ENCODE data around the gene TTC21A. TPM values are rescaled to one million over a fixed set of nuclear protein-coding genes. Genes with fewer than 3 reads are reported as not detected.

TTC21A gene
- total RNA-seq, 1 donor from 2014 or later = 0.55 TPM

DNA sequence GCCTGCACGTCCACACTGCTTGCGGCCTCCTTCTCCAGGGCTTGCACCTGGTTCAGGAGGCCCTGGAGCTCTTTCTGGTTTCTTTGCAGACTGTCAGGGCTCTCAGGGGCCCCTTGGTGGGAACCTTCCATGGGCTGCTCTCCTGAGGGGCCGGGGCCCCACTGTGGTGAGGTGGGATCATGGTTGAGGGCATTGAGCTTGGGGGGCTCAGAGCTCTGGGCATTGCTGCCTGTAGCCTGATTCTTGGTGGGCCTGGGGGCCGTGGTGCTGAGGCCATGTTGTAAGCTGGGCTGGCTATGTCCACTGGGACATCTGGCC is 77.4 kb downstream of the TTC21A start:
- Mint-ChIP-seq H3K4me3 (ENCODE audit: low read depth) (no peak overlapping the region), H3K4me1 (ENCODE audit: low read depth) (peaks cover 16% of the 10 kb centered on the region), H3K9me3 (no peaks in the 10 kb centered on the region), H3K27me3 (ENCODE audit: low read depth) (no peaks in the 10 kb centered on the region), H3K27ac (no peak overlapping the region), H3K36me3 (ENCODE audit: low read depth) (no peaks in the 10 kb centered on the region)
- DNase-seq (ENCODE audit: low spot score) = no peak
- intact Hi-C loops (cut with micrococcal nuclease) = loop anchor here (5.0 to 10.0 kb wide), 2 partner anchors 50 to 197 kb away; partner anchors contain the start of gene SLC25A38

DNA sequence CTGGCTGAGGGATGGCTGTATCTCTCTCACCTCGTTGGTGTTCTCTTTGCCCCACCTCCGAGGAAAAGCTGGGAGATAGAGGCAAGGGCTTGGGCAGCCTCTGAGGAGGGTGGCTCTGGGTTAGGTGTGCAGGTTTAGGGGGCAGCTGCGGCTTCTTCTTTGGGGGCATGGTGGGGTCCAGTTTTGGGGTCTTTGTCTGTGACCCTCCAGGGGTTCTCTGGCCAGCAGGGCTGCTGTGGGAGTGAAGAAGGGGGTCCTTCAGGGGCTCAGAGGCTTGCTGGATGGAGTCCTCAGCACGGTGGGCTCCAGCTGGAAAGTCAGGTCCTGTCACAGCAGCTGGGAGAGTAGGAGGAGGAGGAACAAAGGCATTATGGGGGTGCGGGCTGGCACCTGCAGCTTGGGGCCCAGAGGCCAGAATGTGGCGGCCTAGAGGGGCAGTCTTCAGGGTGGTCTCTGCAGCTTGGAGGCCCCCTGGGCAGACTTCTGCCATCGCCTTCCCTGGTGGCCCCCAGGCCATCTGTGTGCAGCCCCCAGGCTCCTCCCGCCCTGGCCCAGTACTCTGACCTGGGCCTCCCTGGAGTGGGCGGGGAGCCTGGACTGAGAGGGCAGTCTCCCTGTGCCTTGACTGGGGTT is 78.0 kb downstream of the TTC21A start:
- no peak overlapping the region for H3K4me3 Mint-ChIP-seq (ENCODE audit: low read depth)
- H3K9me3 Mint-ChIP-seq = no peaks in the 10 kb centered on the region
- H3K36me3 Mint-ChIP-seq (ENCODE audit: low read depth) = no peaks in the 10 kb centered on the region
- H3K4me1 Mint-ChIP-seq (ENCODE audit: low read depth) = peaks cover 13% of the 10 kb centered on the region
- no peaks in the 10 kb centered on the region for H3K27me3 Mint-ChIP-seq (ENCODE audit: low read depth)
- H3K27ac Mint-ChIP-seq = no peak overlapping the region
- no peak for DNase-seq (ENCODE audit: low spot score)
- intact Hi-C loops (cut with micrococcal nuclease) = loop anchor here (10.0 kb wide), 1 partner anchor 51 kb away; no protein-coding TSS in a partner anchor

GRCh38 chr3:39185959-39186691 is 78.6 kb downstream of the TTC21A start:
- no peaks in the 10 kb centered on the region for H3K36me3 Mint-ChIP-seq (ENCODE audit: low read depth)
- no peak overlapping the region for H3K4me3 Mint-ChIP-seq (ENCODE audit: low read depth)
- H3K4me1 Mint-ChIP-seq (ENCODE audit: low read depth) = peaks cover 11% of the 10 kb centered on the region
- no peak for DNase-seq (ENCODE audit: low spot score)
- intact Hi-C loops (cut with micrococcal nuclease) = loop anchor here (10.0 kb wide), 1 partner anchor 51 kb away; no protein-coding TSS in a partner anchor
- H3K27ac Mint-ChIP-seq = no peak overlapping the region
- H3K9me3 Mint-ChIP-seq = no peaks in the 10 kb centered on the region
- H3K27me3 Mint-ChIP-seq (ENCODE audit: low read depth) = no peaks in the 10 kb centered on the region

DNA sequence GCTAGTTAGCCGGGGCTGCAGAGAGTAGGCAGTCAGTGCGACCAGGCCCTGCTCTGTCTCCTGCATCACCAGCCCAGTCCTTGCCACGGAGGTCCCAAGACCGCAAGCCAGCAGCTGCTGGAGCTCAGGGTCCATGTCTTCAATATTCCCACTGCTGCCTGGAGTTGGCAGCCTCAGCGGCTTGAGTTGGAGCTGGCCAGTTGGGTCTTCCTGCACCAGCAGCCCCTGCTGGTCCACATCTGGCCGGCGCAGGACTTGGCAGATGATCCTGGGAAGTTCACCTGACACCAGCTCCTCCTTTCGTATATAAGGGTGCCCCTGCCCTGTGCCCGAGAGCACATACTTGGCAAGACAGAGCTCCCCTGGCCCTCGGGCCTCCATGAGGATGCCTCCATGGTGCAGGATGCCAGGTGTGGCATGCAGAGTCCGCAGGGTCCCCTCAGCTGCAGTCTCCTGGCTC is 79.2 kb downstream of the TTC21A start:
- Mint-ChIP-seq H3K36me3 (ENCODE audit: low read depth) (no peaks in the 10 kb centered on the region), H3K27ac (no peak overlapping the region), H3K27me3 (ENCODE audit: low read depth) (no peaks in the 10 kb centered on the region), H3K4me1 (ENCODE audit: low read depth) (peaks cover 12% of the 10 kb centered on the region), H3K9me3 (no peaks in the 10 kb centered on the region), H3K4me3 (ENCODE audit: low read depth) (no peak overlapping the region)
- no peak for DNase-seq (ENCODE audit: low spot score)
- intact Hi-C loops (cut with micrococcal nuclease) = loop anchor here (10.0 kb wide), 1 partner anchor 52 kb away; no protein-coding TSS in a partner anchor

DNA sequence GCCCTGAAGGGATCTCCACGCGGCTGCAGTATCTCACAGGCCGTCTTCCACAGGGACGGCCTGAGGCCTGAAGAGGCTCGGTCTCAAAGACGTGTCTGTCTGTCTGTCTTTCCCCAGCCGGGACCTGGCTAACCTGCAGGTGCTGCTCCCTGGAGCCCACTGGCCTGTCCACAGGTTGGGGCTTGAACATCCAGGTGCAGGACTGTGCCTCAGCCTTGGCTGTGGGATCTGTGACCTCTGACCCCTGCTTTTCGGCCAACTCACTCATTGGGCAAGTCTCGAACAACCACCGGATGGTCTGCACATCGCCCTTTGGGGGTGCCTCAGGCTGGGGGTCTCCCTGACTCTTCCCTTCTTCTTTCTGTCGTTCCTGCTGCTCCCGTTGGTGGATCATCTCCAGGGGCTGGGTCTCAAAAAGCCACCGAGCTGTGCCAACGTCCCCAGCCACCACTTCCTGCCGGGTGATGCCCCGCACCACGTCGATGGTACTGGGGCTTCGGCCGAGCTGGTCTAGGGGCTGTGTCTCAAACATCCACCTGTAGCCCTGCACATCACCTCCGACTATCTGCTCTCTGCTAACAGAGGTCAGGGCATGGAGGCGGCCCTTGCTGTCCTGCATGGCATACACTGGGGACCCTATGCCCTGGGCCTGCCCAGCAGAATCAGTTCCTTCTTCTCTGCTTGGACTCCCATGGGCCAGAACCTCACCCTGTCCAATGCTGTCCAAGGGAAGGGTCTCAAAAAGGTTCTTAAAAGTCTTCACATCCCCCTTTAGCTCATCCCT is 80.1 kb downstream of the TTC21A start:
- no peaks in the 10 kb centered on the region for H3K36me3 Mint-ChIP-seq (ENCODE audit: low read depth)

More for the DNA sequence above, 80.1 kb downstream of the TTC21A start:
- no peak overlapping the region for H3K4me3 Mint-ChIP-seq (ENCODE audit: low read depth)
- H3K27ac Mint-ChIP-seq = no peak overlapping the region
- intact Hi-C loops (cut with micrococcal nuclease) = loop anchor here (10.0 kb wide), 1 partner anchor 53 kb away; no protein-coding TSS in a partner anchor
- no peaks in the 10 kb centered on the region for H3K9me3 Mint-ChIP-seq
- H3K27me3 Mint-ChIP-seq (ENCODE audit: low read depth) = no peaks in the 10 kb centered on the region
- DNase-seq (ENCODE audit: low spot score) = no peak
- peaks cover 19% of the 10 kb centered on the region for H3K4me1 Mint-ChIP-seq (ENCODE audit: low read depth)

Other genes starting within 250 kb of the TTC21A start
- gene SCN11A, start 55.7 kb upstream of the TTC21A start, total RNA-seq = 0.02 TPM in 2 replicates
- 35.1 and 38.6 TPM in 2 replicates for gene WDR48, start 55.7 kb upstream of the TTC21A start, total RNA-seq
- gene GORASP1, start 53 bp upstream of the TTC21A start, total RNA-seq = 31.8 and 32.6 TPM in 2 replicates
- 54.0 and 55.4 TPM in 2 replicates for gene CSRNP1, start 45.9 kb downstream of the TTC21A start, total RNA-seq
- gene XIRP1, start 84.9 kb downstream of the TTC21A start, total RNA-seq = 4.3 and 4.7 TPM in 2 replicates
- gene CX3CR1, start 172.4 kb downstream of the TTC21A start, total RNA-seq = 0.48 and 0.52 TPM in 2 replicates
- 11.3 and 12.2 TPM in 2 replicates for gene CCR8, start 222.0 kb downstream of the TTC21A start, total RNA-seq

All from activated T-helper 2 cell treated with anti-CD3 and anti-CD28 coated beads, Interferon-gamma antibody, Interleukin-2, Interleukin-4, amounts not matched to agents 10 μg/mL and 5 μg/mL and 100 μg/mL, durations not matched to agents 14 hours and 24 hours and 36 hours (primary cell).